GM13976 (cell line): Measurements from ENCODE around the gene CCDC85C.
"Not testable (repeated sequence)": the region's sequence is repeated elsewhere in the genome, so short reads cannot be mapped to it uniquely, and the experiment has no call there.

ENCODE experiments used
- DNase-seq: peaks from one replicate; pipeline ENCODE4 v3.0.0; 2012; ENCODE audit warnings: low spot score
- in situ Hi-C: fragments of 300-500 bp; cut with MboI; formaldehyde crosslinking; loops from one replicate; pipeline ENCODE4 v1.12.0; 2022; ENCODE audit warnings: low sequenced_read_pairs, mixed read lengths, inconsistent platforms; ENCODE audit not compliant: unreplicated experiment
- TF ChIP-seq, protein P1 (sequence below): IDR thresholded peaks from 2 replicates; pipeline ENCODE4 v1.5.1; 2012; ENCODE audit warnings: borderline replicate concordance, mild to moderate bottlenecking; ENCODE audit not compliant: insufficient read depth; ENCODE audit errors: extremely low read depth, missing control alignments, control extremely low read depth

The CCDC85C gene

DNA sequence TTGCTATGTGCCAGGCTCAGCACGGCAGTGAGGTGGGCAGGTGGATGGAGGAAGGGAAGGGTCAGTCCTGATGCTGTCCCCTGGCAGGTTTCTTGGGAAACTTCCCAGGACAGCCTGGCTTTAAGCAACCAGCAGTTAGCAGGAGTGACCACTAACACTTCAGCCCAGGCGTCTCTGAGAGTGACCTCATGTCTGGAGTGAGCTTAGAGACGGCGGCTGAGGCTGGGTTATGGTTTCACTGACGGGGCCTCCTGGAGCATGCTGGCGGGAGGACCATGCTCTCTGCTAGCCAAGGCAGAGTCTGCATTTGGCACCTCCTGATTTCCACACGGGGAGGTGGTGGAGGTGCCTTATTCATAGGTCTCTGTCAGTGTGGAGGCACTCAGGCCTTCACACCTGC is 43.4 kb upstream of the CCDC85C start:
- TF ChIP-seq, protein P1, sequence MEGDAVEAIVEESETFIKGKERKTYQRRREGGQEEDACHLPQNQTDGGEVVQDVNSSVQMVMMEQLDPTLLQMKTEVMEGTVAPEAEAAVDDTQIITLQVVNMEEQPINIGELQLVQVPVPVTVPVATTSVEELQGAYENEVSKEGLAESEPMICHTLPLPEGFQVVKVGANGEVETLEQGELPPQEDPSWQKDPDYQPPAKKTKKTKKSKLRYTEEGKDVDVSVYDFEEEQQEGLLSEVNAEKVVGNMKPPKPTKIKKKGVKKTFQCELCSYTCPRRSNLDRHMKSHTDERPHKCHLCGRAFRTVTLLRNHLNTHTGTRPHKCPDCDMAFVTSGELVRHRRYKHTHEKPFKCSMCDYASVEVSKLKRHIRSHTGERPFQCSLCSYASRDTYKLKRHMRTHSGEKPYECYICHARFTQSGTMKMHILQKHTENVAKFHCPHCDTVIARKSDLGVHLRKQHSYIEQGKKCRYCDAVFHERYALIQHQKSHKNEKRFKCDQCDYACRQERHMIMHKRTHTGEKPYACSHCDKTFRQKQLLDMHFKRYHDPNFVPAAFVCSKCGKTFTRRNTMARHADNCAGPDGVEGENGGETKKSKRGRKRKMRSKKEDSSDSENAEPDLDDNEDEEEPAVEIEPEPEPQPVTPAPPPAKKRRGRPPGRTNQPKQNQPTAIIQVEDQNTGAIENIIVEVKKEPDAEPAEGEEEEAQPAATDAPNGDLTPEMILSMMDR: no peak
- DNase-seq: no peak
- in situ Hi-C loops: no loop called here

GRCh38 chr14:99645545-99646505 is 41.8 kb upstream of the CCDC85C start:
- TF ChIP-seq, protein P1: no peak
- DNase-seq: no peak
- in situ Hi-C loops: no loop called here

DNA sequence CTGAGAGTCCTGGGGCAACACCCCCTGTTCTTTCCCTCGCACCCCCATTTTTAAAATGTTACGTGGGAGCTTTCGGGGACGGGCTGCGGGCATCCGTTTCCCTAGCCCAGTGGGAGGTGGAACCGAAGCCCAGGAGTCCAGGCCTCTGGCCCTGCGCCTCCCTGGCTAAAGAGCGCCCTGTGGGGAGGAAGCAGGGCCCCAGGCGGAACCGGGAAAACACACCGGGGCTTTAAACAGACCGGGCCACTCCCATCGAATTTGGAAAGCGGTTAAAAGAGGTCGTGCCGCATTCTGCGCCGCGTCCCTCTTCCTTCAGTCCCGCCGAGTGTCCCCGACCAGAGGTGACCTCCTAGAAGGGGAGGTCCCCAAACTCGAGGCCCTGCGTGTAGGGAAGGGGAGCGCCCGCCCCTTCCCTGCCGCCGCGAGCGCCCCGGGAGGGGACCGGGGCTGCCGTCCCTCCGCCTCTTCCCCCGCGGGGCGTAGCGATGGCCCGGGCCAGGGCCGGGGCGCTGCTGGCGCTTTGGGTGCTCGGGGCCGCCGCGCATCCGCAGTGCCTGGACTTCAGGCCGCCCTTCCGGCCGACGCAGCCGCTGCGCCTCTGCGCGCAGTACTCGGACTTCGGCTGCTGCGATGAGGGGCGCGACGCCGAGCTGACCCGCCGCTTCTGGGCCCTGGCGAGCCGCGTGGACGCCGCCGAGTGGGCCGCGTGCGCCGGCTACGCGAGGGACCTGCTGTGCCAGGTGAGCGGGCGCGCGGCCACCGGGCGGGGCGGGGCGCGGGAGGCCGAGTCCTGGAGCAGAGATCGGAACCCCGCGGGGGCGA is 40.9 kb upstream of the CCDC85C start, which contains the start of gene HHIPL1:
TSS of gene HHIPL1 (plus strand) at position 407 of the 822 bp plus-strand sequence. CDS start at position 486, 79 bp downstream.
- TF ChIP-seq, protein P1: no peak
- in situ Hi-C loops: no loop called here

DNA sequence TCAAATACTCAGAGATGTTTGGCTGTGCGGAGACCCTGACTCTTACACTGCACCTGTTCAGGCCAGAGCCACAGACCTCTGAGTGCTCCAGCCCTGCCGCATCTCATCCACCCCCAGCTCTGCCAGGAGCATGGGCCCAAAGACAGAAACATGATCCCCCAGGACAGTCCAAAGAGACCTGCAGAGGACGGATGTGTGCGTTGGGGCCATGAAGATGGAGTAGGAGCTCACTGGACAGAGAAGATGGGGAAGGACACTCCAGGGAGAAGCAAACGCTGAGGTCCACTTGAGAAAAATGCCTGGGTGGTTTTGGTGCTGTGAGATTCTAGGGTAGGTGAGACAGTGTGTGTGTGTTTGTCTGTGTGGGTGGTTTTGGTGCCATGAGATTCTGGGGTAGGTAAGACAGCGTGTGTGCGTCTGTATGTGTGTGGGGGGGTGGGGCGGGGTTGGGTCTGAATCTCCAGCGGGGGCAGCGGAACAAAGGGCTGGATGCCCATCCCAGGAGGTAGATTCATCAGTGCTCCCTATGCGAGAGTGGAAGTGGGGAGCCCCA is 40.1 kb upstream of the CCDC85C start:
- in situ Hi-C loops: no loop called here
- TF ChIP-seq, protein P1: no peak

More for the DNA sequence above, 40.9 kb upstream of the CCDC85C start, which contains the start of gene HHIPL1:
- DNase-seq: no peak

DNA sequence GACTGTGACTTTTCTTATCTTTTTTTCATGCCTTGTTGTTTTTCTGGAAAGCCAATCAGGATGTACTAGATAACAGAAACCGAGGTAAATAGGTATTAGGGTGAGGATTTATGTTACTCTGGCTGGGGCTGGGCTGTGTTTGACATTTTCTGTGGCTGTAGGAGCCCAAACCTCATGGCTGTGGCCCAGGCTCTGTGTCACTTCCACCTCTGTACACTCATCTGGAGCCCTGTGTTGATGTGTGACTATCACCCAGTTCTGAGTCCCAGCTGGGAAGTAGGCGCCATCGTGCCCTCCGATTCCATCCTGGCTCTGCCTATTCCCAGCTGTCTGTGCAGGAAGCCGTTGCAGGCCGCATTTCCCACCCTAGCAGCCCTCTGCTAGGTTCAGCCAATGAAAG is 39.3 kb upstream of the CCDC85C start:
- no peak for DNase-seq
- TF ChIP-seq, protein P1: no peak
- in situ Hi-C loops: no loop called here

More for the DNA sequence above, 40.1 kb upstream of the CCDC85C start:
- DNase-seq: no peak

DNA sequence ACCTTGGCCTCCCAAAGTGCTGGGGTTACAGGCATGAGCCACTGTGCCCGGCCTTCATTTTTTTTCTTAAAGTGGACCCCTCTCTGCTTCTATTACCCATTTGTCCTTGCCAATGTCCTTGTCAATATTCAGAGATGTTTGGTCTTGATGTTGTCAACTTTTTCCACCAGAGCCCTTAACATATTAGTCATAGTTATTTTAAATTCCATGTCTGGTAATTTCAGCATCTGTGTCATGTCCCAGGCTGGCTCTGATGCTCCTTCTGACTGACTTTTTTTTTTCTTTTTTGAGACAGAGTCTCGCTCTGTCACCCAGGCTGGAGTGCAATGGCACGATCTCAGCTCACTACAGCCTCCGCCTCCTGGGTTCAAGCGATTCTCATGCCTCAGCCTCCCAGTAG is 38.8 kb upstream of the CCDC85C start:
- DNase-seq, in situ Hi-C loops: not testable (repeated sequence)
